Measurements from ENCODE around the gene SERINC5.
"Not testable (repeated sequence)": the region's sequence is repeated elsewhere in the genome, so short reads cannot be mapped to it uniquely, and the experiment has no call there.

SERINC5 gene

GRCh38 chr5:80225189-80225933 lies 30.5 kb downstream of the SERINC5 start:
- DNase-seq, result no peak

DNA sequence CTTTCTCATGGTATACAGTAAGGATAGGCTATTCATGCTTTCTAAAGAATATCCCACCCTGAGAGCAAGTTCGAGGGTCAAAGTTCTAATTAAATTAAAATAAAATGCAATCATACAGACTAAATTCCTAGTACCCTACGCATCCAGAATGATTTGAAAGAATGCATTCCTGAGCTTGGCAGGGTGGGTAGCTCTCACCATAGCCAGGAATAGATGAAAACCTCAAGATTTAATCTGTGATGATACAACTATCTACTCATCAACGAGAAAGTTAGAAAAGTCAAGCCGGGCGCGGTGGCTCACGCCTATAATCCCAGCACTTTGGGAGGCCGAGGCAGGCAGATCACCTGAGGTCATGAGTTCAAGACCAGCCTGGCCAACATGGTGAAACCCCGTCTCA lies 32.3 kb downstream of the SERINC5 start:
- no peak for DNase-seq

GRCh38 chr5:80220245-80220897 lies 35.5 kb downstream of the SERINC5 start:
- no peak for DNase-seq

DNA sequence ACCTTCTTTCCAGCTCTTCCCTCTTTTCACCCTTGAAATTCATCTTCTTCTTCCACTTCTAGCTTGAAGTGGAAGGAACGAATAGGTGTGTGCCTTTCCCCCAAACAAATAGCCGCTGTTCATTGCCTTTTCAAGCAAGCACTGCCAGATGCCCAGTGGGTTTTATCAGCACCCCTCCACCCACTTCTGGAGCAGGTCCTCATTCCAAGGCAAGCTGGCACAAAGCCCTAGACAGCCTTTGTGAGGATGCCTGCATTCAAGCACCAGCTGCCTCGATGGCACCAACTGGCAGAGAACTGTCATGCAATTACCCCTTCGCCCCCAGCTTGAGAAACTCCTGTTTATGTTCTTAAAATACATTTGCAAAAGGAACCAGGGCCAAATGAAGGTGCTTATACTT lies 36.5 kb downstream of the SERINC5 start:
- DNase-seq, result no peak

DNA sequence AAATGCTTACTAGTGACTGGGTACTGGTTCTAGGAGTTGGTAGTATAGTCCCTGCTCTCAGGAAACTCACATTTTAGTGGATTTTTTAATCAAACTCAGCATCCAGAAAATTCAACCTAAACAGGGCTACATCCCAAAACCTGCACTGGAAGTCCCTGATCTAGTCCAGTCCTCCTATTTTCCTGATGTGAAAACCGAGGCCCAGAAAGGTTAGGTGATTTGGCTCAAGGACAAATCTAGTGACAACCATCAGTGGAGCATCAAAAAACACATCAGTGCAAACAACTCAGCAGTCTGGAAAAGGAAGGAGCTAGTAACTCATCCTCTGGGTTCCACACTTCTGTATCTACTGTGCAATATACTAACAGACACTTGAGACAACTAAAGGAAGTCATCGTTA lies 38.2 kb downstream of the SERINC5 start:
- no peak for DNase-seq

DNA sequence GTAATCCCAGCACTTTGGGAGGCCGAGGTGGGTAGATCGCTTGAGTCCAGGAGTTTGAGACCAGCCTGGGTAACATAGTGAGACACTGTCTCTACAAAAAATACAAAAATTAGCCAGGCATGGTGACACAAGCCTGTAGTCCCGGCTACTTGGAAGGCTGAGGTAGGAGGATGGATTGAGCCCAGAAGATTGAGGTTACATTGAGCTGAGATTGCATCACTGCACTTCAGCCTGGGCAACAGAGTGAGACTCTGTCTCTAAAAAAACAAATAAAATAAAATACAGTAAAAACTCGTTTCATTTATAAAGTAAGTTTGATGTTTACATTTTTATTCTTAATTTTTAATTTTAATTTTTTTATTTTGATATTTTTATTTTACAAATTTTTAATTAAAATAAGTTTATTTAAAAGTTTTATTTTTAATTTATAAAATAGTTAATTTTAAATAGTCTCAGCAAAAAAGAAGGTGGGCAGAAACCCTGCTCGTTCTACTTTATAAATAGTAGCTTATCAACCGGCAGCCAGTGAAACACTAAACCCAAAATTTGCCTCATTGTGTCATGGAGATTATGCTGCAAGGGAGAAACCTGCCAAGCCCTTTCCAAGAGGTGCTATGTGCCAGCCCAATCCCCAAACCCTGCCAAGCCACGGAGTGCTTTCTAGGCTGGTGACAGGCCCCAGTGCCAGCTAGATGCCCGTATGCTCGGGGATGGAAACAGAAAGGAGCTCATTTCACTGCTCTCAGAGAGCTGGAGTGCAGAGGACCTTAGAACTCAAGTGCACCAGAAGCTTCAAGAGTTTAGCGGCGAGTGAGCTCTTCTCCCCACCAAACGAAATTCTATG lies 38.9 kb downstream of the SERINC5 start:
- DNase-seq, result peak; percentile 94

- DNase-seq, result no peak
Measured at GRCh38 chr5:80216096-80216495, 39.8 kb downstream of the SERINC5 start.

GRCh38 chr5:80215523-80215922 lies 40.3 kb downstream of the SERINC5 start:
- DNase-seq, result no peak

DNA sequence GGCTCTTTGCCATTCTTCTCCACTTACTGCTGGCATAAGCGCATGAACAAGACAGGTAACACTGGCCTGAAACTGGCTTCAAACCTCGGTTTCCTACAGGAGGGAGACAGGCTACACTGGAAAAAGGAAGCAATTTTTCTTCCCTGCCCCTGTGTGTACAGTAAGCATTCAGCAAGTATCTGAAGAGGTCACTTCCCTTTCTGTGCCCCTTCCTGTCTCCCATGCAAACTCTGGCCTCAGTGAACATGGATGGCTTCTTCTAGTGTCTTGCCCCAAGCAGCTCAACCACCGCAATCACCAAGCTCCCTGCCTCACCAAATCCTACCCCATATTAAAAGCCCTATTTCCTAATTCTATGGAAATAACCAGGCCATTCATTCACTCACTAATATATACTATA lies 42.4 kb downstream of the SERINC5 start:
- no peak for DNase-seq

GRCh38 chr5:80212171-80212667 lies 43.6 kb downstream of the SERINC5 start:
- DNase-seq, result no peak

- DNase-seq, result no peak
Measured at GRCh38 chr5:80211327-80211726, 44.5 kb downstream of the SERINC5 start.

DNA sequence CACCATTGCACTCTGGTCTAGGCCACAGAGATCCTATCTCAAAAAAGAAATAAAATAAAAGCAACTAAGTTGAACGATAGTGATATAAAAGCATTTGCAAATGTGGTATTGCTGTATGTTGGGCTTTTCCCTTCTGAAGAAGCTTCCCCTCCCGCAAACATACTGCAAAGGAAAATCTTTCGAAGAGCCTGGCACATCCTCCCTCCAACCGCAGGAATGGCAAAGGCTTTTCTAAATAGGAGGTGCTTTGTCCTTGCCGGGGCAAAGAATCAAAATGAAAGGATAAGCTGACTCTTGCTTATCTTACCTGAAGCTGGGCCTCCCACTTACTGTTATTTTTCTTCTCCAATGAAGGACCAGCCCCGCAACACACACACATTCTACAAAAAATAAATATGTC lies 45.8 kb downstream of the SERINC5 start:
- no peak for DNase-seq

DNA sequence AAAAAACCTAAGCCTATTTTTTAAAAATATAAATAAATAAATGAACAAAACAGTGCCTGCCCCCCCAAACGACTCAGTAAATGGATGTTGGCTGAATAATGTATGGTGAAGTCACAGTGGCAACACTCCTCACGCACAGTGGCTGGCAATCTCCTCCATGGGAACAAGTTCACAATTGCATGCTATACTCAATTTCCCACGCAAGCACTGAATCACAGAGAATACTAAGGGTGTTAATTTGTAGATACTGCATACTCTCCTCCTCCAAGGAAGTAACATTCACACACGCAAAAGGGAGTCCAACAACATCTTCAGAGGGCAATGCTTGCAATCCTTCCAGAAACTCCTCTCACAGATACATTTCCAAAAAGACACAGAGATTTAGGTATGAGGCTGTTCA lies 47.5 kb downstream of the SERINC5 start:
- DNase-seq, result no peak

DNA sequence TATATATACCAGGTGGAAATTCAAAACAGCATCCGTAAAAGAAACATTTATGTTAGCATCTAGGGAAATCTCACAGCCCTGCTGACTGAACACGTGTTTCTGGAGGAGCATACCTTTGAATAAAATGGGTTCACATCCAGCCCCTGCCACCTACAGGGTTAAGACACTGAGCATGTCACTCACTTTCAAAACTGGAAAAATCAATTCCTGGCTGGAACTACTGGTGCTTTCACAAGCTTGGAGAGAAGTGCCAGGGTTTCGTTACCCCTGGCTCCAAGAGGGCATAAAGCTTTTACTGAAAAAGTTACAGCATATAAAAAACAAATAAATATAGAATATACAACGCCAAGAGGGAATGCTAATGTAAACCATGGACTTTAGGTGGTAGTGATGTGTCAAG lies 48.0 kb downstream of the SERINC5 start:
- DNase-seq, result no peak

GRCh38 chr5:80206282-80206681 lies 49.6 kb downstream of the SERINC5 start:
- no peak for DNase-seq

DNA sequence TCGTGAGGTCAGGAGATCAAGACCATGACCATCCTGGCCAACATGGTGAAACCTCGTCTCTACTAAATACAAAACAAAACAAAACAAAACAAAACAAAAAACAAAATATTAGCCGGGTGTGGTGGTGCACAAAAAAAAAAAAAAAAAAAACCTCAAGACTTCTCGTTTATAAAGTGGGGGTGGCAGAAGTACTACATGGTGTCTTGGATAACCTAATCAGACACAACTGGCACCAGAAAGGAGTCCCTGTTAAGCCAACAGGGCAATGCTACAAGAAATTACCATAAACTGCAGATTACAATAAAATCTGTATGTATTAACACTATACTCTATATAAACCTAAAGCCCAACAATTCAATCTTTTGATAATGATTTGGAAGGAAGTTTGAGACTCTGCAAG lies 50.0 kb downstream of the SERINC5 start:
- DNase-seq, result no peak

DNA sequence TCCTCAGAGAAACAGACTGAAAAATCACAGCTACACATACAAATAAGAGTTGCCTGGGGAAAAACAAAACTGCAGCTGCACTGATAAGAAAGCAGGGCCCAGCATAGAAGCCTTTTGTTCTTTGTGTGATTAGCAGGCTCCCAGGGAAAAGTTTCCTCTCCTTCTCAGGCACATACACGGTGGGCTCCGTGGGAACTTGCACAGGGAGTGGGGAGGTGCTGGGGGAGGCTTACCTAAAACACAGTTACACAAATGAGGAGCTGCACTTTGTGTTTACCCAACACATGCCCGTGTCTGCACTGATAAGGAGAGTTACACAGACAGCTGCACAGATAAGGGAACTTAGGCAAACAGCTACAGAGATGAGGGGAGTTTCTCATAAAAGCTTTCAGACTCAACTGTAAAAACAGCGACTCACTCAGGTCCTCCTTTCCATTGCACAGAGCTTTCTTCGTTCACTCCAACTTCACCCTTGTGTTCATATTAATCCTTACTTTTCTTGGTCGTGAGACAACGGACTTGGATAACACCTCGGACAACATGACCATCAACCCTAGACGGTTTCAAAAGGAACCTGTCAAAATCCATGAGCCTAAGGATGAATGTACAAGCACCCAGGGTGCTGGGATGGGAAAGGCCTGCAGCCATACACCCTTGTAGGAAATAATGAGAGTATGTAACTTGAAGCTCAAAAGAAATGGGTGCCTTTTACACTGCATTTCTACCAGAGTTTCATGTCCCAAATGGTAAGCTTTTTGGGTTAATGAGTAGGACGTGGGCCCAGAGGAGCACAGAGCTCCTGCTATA lies 50.8 kb downstream of the SERINC5 start:
- no peak for DNase-seq

DNA sequence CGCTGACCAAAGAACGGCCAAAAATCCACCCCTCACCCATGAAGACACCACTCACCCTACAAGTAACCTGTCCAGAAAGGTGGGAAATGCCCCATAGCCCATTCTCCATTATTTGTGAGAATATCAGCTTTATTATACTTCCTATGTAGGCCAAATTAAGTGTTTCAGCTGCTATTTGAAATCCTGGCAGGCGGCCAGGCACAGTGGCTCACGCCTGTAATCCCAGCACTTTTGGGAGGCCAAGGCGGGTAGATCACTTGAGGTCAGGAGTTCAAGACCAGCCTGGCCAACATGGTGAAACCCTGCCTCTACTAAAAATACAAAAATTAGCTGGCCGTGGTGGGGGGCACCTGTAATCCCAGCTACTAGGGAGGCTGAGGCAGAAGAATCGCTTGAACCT lies 54.1 kb downstream of the SERINC5 start:
- not testable (repeated sequence) for DNase-seq

- no peak for DNase-seq
Measured at GRCh38 chr5:80198920-80199319, 56.9 kb downstream of the SERINC5 start.

DNA sequence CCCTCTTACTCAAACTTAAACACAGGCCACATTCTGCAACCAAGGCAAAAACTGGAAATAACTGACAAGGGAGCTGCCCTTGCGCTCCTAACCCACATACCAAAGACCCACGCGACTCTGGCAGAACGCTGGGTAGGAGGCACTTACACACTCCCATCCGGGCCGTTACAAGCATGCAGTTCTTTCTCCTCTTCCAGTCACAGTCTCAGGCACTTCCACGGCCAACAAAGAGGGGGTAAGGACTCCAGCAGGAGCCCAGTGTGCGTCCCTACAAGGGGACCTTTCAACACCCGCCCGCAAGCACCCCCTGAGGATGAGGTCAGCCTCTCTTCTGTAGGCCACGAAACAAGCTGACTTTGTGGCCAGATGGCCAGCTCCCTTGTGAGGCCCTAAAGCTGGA lies 57.4 kb downstream of the SERINC5 start:
- DNase-seq, result no peak

GRCh38 chr5:80195837-80196400 lies 59.9 kb downstream of the SERINC5 start:
- DNase-seq, result no peak

- no peak for DNase-seq
Measured at GRCh38 chr5:80194468-80194867, 61.4 kb downstream of the SERINC5 start.
